ENCODE results near the gene CCNI.

DNA sequence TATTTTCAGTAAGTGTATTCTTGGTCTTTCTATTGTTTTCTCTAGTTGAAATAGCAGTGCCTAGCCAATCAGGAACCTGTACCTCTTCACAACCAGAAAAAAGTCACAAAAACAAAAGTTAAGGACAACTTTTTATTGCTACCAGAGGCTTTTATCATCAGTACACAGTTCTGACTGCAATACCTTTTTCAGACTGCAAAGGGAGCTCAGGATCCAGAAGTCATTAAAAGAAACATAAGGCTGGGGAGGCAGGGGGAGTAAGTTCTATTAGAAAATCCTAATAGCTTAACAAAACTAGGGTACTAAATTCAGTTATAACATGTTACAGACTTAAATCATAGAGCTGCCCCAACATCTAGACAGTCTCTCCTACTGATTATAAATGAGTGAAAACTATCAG is 28.8 kb downstream of the CCNI start:
- TF ChIP-seq, protein P1, sequence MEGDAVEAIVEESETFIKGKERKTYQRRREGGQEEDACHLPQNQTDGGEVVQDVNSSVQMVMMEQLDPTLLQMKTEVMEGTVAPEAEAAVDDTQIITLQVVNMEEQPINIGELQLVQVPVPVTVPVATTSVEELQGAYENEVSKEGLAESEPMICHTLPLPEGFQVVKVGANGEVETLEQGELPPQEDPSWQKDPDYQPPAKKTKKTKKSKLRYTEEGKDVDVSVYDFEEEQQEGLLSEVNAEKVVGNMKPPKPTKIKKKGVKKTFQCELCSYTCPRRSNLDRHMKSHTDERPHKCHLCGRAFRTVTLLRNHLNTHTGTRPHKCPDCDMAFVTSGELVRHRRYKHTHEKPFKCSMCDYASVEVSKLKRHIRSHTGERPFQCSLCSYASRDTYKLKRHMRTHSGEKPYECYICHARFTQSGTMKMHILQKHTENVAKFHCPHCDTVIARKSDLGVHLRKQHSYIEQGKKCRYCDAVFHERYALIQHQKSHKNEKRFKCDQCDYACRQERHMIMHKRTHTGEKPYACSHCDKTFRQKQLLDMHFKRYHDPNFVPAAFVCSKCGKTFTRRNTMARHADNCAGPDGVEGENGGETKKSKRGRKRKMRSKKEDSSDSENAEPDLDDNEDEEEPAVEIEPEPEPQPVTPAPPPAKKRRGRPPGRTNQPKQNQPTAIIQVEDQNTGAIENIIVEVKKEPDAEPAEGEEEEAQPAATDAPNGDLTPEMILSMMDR (conservative IDR thresholded peaks at IDR 0.05) = no peak
- TF ChIP-seq EZH2 (IDR thresholded peaks at IDR 0.05; ENCODE audit: low read depth) = no peak
